ENCODE measurements around the gene HSF2BP. TPM values are rescaled to one million over a fixed set of nuclear protein-coding genes. Genes with fewer than 3 reads are reported as not detected.

HSF2BP gene
- total and polyA plus RNA-seq, 2 experiments from 2014 or later: 0.22 to 3.6 TPM

DNA sequence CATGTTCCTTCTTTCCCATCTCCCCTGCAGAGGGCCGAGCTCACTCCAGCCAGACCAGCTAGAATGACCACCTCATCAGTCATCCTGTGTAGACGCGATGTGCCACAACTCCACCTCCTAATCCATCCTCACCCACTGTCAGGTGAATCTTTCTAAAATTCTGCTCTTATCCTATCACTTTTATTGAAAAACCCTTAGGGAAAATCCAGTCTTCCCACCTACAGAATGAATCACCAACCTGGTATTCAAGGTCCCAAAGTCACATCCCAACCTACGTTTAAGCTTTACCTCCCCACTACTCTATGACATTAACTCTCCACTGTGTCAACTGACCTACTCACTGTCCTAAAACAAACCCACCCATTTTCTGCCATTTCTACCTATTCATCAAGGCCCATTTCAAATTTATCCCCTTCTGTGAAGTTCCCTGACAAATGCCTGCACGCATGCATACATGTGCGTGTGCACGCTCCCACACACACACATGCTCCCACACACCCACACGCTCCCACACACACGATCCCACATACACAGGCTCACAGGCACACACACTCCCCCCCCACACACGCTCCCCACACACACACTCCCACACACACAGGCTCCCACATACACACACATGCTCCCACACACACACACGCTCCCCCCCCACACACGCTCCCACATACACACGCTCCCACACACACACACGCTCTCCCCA is 27.7 kb downstream of the HSF2BP start:
- no peaks in the 10 kb centered on the region for H3K4me1 ChIP-seq (ENCODE audit: low read depth)
- no peaks in the 10 kb centered on the region for H3K27me3 ChIP-seq
- no peak overlapping the region for H3K4me3 ChIP-seq
- TF ChIP-seq, protein P1, sequence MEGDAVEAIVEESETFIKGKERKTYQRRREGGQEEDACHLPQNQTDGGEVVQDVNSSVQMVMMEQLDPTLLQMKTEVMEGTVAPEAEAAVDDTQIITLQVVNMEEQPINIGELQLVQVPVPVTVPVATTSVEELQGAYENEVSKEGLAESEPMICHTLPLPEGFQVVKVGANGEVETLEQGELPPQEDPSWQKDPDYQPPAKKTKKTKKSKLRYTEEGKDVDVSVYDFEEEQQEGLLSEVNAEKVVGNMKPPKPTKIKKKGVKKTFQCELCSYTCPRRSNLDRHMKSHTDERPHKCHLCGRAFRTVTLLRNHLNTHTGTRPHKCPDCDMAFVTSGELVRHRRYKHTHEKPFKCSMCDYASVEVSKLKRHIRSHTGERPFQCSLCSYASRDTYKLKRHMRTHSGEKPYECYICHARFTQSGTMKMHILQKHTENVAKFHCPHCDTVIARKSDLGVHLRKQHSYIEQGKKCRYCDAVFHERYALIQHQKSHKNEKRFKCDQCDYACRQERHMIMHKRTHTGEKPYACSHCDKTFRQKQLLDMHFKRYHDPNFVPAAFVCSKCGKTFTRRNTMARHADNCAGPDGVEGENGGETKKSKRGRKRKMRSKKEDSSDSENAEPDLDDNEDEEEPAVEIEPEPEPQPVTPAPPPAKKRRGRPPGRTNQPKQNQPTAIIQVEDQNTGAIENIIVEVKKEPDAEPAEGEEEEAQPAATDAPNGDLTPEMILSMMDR (IDR thresholded peaks at IDR 0.05; ENCODE audit: low read depth, low read length): no peak
- no peaks in the 10 kb centered on the region for H3K36me3 ChIP-seq
- H3K27ac ChIP-seq: no peak overlapping the region
- DNase-seq (ENCODE audit: low read depth in 1 of 2, low spot score in 1 of 2): no peak
- H3K9me3 ChIP-seq (ENCODE audit: low read depth): no peaks in the 10 kb centered on the region

DNA sequence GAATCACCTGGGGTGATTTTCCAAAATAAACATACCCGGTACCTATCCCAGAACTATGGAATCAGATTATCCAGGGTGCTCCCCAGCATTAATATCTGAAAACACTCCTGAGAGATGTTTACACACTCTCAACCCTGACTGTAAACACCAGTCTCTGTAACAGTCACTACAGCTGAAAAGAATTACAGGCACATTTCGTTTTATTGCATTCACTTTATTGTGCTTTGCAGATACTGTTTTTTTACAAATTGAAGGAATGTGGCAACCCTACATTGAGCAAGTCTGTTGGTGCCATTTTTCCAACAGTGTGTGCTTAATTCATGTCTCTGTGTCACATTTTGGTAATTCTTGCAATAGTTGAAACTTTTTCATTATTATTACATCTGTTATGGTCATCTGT is 31.8 kb downstream of the HSF2BP start:
- H3K36me3 ChIP-seq: no peaks in the 10 kb centered on the region
- no peak overlapping the region for H3K4me3 ChIP-seq
- H3K27ac ChIP-seq: no peak overlapping the region
- no peaks in the 10 kb centered on the region for H3K27me3 ChIP-seq
- no peaks in the 10 kb centered on the region for H3K9me3 ChIP-seq (ENCODE audit: low read depth)
- H3K4me1 ChIP-seq (ENCODE audit: low read depth): no peaks in the 10 kb centered on the region
- TF ChIP-seq, protein P1 (IDR thresholded peaks at IDR 0.05; ENCODE audit: low read depth, low read length): no peak
- no peak for DNase-seq (ENCODE audit: low read depth in 1 of 2, low spot score in 1 of 2)

DNA sequence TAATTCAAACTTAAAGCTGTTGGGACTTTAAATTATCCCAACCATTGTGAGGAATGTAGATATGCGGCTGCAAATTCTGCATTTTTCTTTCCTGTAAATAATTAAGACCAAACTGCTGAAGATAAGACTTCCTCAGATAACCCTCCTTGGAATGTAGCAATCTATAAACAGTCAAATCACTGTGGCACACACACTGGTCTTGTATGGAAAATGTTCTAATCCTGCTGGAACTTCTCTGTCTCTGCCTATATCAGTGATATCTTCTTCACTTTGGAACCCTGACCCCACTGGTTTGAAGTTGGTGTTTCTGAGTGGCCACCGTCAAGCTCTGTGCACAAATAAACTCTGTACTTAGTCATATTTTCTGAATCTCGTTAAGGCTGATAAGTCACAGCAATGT is 32.9 kb downstream of the HSF2BP start:
- DNase-seq (ENCODE audit: low read depth in 1 of 2, low spot score in 1 of 2): peak in 1 of 2 donors; percentile 53
- Histone ChIP-seq H3K4me3 (no peak overlapping the region), H3K27ac (no peak overlapping the region), H3K9me3 (ENCODE audit: low read depth) (no peaks in the 10 kb centered on the region), H3K27me3 (no peaks in the 10 kb centered on the region), H3K4me1 (ENCODE audit: low read depth) (no peaks in the 10 kb centered on the region), H3K36me3 (no peaks in the 10 kb centered on the region)
- TF ChIP-seq, protein P1 (IDR thresholded peaks at IDR 0.05; ENCODE audit: low read depth, low read length): no peak

- Histone ChIP-seq H3K36me3 (no peaks in the 10 kb centered on the region), H3K9me3 (ENCODE audit: low read depth) (no peaks in the 10 kb centered on the region), H3K4me3 (no peak overlapping the region), H3K27me3 (no peaks in the 10 kb centered on the region), H3K4me1 (ENCODE audit: low read depth) (no peaks in the 10 kb centered on the region), H3K27ac (no peak overlapping the region)
- no peak for DNase-seq (ENCODE audit: low read depth in 1 of 2, low spot score in 1 of 2)
- TF ChIP-seq, protein P1 (IDR thresholded peaks at IDR 0.05; ENCODE audit: low read depth, low read length): no peak
Measured at GRCh38 chr21:43624339-43624738, 34.9 kb downstream of the HSF2BP start.

DNA sequence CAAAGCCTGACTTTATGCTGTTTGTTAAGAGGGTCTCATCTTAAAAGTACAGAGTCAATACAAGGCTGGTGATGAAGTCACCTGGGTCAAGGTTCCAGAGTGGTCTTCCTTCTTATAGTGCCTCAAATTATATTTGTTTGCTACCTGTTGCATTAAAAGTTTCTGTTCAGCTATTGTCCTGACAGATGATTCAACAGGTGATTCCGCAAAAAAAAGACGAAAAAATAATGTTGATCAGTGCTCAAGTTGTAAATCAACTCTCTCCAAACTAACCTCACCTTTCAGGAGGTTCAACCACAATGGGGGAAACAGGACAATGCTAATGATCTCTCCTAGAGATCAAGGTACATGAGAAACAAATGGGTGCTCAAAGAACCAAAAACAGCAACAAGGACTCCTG is 35.7 kb downstream of the HSF2BP start:
- Histone ChIP-seq H3K27me3 (no peaks in the 10 kb centered on the region), H3K4me3 (no peak overlapping the region), H3K36me3 (no peaks in the 10 kb centered on the region), H3K27ac (no peak overlapping the region), H3K9me3 (ENCODE audit: low read depth) (no peaks in the 10 kb centered on the region), H3K4me1 (ENCODE audit: low read depth) (no peaks in the 10 kb centered on the region)
- DNase-seq (ENCODE audit: low read depth in 1 of 2, low spot score in 1 of 2): no peak
- TF ChIP-seq, protein P1 (IDR thresholded peaks at IDR 0.05; ENCODE audit: low read depth, low read length): no peak
